GM18517 (cell line): ENCODE measurements around the gene CCNB2.
"Not testable (repeated sequence)": the region's sequence is repeated elsewhere in the genome, so short reads cannot be mapped to it uniquely, and the experiment has no call there.

Experiments used
- ATAC-seq: cut with Tn5 transposase; IDR thresholded peaks from one replicate; pipeline ENCODE4 v1.9.1; 2021; ENCODE audit warnings: mild to moderate bottlenecking, moderate library complexity; ENCODE audit not compliant: unreplicated experiment

The CCNB2 gene

DNA sequence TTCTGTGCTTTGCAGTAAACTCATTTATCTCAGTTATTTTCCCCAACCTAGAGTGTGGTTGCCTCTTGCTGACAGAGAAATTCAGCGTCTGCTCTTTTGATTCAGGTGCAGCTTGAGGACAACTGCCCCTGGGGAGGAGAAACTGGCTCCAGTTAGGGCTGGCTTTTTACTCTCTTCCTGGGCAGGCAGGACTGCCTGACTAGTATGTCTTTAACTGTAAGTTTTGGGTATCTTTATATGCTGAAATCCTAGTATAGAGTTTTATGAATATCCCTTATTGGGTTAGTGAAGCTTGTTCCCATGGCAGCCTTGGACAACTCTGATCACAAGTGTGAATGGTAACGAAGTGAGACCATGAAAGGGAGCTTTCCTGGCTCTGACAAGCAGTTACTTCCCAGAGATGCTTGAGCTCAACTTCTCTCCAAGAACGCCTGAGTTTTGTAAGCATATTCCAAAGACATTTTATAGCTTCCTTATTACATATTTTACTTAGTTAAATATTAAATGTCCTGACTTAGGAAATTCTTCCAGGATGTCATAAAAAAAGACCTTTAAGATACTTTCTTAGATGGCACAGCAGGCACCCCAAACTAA, 27.1 kb downstream of the CCNB2 start:
- no peak for ATAC-seq

DNA sequence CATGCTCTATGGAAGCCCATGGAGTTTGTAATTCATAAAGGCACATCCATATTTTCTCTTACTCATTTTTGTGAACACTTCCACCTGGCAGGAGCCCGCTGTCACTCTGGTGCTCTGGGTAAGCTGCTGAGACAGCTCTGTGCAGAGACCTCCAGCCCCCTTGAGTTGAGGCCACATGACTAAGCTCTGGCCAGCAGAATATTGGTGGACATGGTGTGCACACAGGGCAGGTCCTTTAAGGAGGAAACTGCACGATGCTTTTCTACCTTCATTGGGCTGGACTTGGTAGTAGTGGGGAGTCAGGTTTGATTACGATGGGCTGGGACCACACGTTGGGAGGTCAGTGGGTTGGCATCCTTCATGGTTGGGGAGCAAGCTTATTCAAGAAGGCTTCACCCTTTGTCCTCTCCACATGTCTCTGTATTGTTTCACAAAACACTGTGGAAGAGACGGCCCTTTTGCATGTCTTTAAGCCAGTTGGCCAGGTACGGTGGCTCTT, 29.0 kb downstream of the CCNB2 start:
- no peak for ATAC-seq

- ATAC-seq, result no peak
Observed at GRCh38 chr15:59137566-59137965, 32.6 kb downstream of the CCNB2 start.

DNA sequence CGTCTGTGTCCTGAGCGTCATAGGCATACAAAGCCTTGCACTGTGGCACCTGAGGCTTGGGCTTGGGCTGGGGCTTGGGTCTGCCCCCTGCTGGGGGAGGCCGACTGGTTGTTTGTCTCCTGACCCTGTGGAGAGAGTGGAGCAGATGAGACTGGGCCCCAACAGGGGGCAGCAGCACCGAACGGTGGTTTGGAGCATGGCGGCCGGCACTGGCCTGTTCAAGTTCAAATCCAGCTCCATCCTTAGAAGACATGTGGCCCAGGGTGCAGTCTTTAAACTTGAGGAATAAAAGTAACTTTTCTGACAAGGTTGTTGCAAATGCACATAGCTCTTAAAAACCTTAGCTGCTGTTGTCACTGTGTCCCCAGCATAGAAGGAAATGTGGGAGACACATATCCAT, 33.3 kb downstream of the CCNB2 start:
- no peak for ATAC-seq

DNA sequence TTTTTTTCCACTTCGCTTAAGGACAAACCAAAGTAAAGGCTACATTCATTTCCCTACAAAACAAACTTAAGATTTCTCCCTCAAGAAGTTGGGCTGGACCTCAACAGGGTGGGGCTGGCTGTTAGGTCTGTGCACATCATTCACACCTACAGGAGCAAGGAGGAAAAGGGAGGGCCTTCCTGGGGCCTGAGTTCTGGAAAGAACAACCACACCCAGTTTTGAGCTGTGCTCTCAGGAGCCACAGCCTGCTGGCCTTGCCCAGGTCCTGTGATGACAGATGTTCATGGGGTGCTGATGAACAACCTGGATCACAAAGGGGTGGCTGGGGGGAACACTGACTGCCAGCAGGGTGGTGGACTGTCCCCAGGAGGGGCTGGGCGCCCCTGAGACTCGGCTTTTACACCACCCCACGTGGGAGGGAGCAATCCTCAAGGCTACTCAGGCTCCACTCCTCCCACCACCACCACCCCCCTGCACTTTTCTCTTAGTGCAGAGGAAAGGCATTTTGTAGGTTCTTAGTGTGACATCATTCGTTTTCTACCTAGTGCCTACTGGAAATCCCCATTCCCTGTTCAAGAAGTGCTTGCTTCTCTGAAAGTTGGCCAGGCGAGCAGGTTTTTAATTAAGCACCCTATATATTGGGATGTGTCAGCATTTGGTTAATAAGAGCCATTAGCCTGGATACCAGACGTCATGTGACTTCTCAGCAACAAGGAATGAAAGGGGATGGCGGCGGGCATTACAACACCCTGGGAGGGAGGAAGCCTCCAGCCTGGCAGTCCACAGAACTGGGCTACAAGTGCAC, 35.7 kb downstream of the CCNB2 start:
- ATAC-seq, result no peak

DNA sequence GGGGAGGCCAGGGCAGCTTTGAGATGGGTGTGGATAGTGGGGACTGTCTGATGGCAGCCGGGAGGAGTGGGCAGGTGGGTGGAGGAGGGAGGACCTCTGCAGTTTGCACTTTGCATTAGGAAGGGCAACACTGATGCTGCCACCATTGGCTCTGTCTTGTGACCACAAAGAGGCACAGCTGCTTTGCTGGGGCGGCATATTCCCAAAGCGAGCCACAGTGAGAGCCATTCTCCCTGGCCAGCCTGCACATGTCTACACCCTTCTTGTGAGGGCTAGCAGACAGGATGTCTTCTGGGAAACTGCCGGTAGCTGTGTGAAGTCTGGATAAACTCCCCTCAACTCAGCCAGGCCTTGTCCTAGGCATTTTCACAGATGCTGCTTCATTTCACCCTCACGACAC, 38.3 kb downstream of the CCNB2 start:
- no peak for ATAC-seq

DNA sequence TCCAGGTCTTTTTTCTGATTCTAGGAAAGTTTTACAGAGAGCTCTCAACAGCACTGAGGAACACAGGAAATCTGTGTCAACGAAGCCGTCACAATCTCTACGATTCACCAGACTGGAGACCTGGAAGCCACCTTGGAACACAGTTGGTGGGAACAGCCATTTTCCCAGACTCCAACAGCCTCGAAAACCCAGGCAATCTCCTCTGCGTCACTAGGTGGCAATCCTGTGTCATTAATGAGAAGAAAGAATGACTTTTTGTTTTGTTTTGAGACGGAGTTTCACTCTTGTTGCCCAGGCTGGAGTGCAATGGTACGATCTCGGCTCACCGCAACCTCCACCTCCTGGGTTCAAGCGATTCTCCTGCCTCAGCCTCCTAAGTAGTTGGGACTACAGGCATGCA, 39.6 kb downstream of the CCNB2 start:
- ATAC-seq, result not testable (repeated sequence)

DNA sequence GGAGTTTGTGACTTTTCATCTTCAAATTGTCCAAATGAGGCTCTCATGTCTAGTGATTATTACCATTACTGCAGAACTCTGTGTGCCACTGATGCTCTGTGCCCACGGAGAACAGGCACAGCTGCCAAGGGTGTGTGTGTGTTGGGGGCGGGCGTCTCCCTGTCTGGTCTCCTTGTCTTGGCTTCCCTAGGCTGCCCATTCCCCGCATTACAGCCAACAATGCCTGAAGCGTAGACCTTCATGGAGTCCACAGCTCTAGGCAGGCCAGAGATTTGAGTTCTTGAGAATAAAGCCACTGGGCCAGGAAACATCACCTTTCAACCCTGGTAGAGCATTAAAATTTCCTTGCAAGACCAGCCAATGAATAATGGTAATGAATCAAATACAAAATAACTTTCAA, 42.7 kb downstream of the CCNB2 start:
- no peak for ATAC-seq

GRCh38 chr15:59148153-59148833, 43.3 kb downstream of the CCNB2 start:
- ATAC-seq, result no peak

DNA sequence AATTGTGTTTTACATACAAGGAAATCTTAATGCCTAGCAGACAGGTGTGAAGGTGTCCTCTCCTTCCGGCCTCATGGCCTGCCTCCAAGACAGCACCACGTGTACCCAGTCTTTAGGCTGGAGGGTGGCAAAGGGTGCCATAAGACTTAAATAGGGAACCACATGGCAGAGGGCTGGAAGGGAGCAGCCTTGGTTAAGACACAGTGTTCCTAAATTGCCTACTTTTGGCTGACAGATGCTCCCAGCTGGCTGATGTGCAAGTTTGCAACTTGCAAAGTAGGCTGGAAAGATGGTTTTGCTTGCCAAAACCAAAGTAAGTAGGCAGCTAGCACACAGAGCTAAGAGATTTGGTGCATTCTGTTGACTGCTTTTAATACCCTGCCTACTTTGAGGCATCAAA, 45.2 kb downstream of the CCNB2 start:
- ATAC-seq, result no peak

GRCh38 chr15:59152694-59153450, 47.9 kb downstream of the CCNB2 start:
- ATAC-seq, result no peak

GRCh38 chr15:59153466-59153865, 48.5 kb downstream of the CCNB2 start:
- ATAC-seq, result no peak

- ATAC-seq, result no peak
Observed at GRCh38 chr15:59154243-59154642, 49.3 kb downstream of the CCNB2 start.

GRCh38 chr15:59155431-59155830, 50.5 kb downstream of the CCNB2 start:
- no peak for ATAC-seq

DNA sequence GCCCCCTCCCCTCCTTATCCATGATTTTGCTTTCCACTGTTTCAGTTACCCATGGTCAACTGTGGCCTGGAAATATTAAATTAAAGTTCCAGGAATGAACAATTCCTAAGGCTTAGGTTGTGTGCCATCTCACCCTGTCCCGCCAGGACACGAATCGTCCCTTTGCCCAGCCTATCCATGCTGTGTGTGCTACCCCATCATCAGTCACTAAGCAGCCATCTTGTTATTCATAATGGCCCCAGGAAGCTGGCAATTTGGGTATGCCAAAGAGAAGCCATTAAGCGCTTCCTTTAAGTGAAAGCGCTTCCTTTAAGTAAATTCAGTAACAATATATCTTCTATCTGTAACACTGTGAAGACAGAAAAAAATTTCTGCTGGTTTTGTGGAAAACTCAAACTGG, 52.5 kb downstream of the CCNB2 start:
- no peak for ATAC-seq

DNA sequence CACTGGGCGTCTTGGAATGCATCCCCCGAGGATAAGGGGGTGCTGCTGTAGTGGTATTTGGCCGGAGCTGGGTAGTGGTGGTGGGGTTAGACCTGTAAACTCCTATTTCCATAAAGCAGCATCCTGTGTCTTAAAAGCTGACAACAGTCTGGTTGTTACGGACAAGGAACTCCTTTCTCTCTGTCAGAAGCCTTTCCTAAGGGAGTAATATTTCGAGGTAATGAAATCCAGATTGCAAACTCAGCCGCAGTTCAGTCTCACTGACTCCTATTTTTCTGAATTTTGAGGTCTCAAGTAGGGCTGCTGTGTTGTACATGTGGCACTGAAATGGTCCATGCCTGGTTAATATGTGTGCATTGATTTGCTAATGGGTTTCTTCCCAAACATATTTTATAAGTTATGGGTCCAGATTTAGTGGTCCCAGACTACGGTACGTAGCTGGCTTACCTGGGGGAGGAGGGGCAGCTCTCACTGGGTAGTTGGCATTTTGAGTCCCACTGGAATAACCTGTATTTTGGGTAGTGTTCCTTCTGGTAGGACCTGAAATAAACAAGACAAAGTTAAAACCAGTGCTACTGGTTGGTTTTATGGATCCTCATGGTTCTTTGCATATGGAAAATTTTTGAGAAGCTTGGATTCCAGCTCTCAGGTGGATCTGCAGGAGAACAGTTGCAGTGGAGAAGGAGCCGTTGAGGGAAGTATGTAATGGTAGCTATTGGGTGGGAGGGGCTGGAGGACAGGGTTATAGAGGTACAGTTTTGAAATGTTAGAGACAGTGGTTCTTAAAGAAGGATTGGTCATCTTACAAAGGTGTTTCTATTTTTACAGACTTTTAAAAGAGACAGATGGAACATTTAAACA, 53.1 kb downstream of the CCNB2 start:
- ATAC-seq, result no peak

GRCh38 chr15:59158701-59159034, 53.7 kb downstream of the CCNB2 start:
- no peak for ATAC-seq

- no peak for ATAC-seq
Observed at GRCh38 chr15:59159210-59159609, 54.3 kb downstream of the CCNB2 start.

DNA sequence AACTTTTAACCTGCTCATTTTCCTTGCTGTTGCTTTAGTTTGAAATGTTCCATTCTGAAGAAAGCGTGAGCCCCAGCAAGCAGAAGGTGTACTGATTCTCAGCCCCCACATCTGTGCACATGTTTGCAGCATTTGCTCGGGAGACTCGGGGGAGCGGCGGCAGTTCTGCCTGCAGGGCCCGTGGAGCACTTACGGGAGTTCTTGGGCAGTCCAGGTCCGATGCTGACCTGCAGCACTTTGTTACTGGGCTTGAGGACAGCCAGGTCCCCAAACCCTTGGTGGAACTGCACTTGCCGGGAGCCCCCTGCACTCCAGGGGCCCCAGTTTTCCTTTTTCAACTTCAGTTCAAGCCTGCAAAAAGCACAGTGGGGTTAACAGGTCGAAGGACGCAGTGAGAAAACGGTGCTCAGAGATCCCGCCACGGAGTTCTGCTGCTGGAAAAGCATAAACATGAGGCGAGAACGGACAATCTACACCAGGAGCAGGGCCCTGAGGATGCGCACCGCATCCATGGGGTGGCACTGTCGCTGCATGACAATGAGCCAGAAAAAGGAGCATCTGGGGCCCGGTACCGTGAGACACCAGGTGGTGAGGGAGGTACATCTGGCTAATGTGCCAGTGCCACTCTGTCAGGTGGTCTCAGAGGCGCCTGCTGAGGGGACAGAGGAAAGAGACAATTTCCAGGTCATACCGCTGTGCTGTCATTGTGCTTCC, 56.1 kb downstream of the CCNB2 start:
- ATAC-seq, result no peak

- ATAC-seq, result not testable (repeated sequence)
Observed at GRCh38 chr15:59162080-59162479, 57.1 kb downstream of the CCNB2 start.
